RWPE1 (cell line): ENCODE data around the gene TSC22D4.

Source experiments
- CTCF ChIA-PET: fragments of 350-600 bp; sonication (Branson Sonifier 250); formaldehyde crosslinking; extraction: SDS; loops from one replicate; lab custom pipeline; 2021; lab: Yijun Ruan, JAX
- POLR2A ChIA-PET: fragments of 400-600 bp; formaldehyde crosslinking; extraction: SDS; loops from one replicate; lab custom pipeline; 2020; ENCODE audit warnings: antibody characterized with exemption; ENCODE audit not compliant: low non-redundant PET; lab: Yijun Ruan, JAX
- DNase-seq: peaks from one replicate; pipeline ENCODE4 v3.0.0; 2012; ENCODE audit warnings: low spot score
- H3K27ac ChIP-seq: fragments of 450-650 bp; 2 replicates; pipeline ENCODE4 v1.5.1; 2017
- TF ChIP-seq, protein P1 (sequence below): fragments of 450-650 bp; conservative IDR thresholded peaks from 2 replicates; pipeline ENCODE4 v1.5.1; 2017; ENCODE audit warnings: low read depth, mild to moderate bottlenecking

Gene TSC22D4

DNA sequence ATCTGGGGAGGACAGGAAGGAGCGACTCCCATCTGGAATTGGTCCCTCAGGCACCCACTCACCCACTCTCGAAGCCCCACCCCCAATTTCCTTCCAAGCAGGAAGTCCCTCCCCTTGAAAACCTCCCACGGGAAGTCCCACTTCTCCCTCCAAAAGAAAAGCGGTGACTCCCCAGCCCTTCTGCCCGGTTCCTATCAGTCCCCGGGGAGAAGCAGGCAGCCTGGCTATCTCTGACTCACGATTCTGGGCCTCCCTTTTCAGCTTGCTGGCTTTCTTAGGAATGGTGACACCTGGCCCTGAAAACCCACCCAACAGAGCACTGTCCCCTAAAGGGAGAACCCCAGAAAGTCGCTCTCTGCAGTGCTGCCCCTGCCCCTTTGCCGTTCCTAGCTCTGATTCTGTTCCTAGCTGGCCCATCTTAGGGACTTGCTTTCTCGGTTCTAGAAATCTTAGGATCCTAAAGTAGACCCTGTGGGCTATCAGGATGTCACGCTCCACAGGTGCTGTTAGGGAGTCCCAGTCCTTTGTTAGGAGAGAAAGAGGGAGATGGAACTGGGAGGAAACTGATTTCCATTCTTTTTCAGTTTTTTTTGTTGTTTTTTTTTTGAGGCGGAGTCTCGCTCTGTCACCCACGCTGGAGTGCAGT lies 6.0 kb downstream of the TSC22D4 start:
- ChIA-PET POLR2A (interaction anchor here (0.5 kb wide), 1 partner anchor 14 kb away, joined by 5 read pairs; no protein-coding TSS in a partner anchor), CTCF (interaction anchor here (1.5 to 3.2 kb wide), 2 partner anchors 10 to 87 kb away, joined by 6 to 19 read pairs; partner anchors contain the start of gene NYAP1)
- DNase-seq, result no peak
- TF ChIP-seq, protein P1, sequence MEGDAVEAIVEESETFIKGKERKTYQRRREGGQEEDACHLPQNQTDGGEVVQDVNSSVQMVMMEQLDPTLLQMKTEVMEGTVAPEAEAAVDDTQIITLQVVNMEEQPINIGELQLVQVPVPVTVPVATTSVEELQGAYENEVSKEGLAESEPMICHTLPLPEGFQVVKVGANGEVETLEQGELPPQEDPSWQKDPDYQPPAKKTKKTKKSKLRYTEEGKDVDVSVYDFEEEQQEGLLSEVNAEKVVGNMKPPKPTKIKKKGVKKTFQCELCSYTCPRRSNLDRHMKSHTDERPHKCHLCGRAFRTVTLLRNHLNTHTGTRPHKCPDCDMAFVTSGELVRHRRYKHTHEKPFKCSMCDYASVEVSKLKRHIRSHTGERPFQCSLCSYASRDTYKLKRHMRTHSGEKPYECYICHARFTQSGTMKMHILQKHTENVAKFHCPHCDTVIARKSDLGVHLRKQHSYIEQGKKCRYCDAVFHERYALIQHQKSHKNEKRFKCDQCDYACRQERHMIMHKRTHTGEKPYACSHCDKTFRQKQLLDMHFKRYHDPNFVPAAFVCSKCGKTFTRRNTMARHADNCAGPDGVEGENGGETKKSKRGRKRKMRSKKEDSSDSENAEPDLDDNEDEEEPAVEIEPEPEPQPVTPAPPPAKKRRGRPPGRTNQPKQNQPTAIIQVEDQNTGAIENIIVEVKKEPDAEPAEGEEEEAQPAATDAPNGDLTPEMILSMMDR, result no peak
- H3K27ac ChIP-seq, result peak overlapping the region; percentile 89

DNA sequence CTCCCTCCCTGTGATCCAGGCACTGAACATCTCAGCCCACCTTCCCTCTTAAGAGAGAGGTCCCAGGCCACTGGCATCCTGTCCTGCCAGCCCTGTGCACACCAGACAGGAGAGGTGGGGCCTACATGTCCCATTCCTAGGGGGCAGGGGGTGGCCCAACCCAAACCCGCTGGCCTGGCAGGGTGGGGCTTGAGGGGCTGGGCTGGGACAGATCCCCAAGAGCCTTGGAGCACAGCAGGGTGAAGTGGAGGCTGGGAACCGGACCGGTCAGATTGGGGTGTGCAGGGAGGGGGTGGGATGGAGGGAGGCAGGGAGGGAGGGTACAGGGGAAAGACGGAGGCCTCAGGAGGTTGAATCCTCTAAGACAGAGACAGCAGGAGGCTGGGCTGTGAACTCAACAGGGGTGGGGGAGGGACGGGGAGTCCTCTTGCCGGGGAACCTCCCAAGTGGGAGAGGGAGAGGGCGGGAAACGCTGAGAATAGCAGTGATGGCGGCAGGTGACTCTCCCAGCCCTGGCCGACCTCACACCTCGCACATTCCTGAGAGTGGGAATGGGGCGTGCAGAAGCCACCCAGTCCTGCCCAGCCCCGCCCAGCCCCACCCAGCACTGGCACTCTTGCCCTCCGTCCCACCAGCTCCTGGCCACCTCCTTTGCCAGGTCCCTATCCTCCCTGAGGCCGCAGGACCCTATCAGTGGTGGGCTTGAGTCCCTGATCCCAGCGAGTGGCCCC lies 6.7 kb downstream of the TSC22D4 start:
- TF ChIP-seq, protein P1, result no peak
- no peak for DNase-seq
- ChIA-PET CTCF (interaction anchor here (1.5 to 3.2 kb wide), 2 partner anchors 11 to 87 kb away, joined by 6 to 19 read pairs; partner anchors contain the start of gene NYAP1), POLR2A (interaction anchor here (0.5 kb wide), 1 partner anchor 13 kb away, joined by 5 read pairs; no protein-coding TSS in a partner anchor)
- peak overlapping the region; percentile 89 for H3K27ac ChIP-seq

DNA sequence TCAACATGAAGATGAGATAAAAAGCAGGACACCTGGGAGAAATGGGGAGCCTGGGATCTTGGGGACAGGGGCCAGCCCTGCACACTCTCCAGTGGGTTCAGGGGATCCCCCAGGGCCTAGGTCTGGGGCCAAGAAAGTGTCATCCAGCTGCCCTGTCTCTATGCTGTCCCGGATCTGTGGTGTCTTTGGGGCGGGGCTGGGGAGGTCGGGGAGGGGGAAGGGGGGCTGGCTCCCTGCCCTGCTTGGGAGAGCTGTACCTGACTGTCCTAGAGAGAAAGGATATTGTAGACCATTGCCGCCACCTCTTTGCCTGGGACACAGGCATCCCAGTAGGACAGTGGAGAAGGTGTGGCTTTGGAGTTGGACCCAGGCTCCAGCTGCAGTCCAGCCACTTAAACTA lies 8.0 kb downstream of the TSC22D4 start:
- DNase-seq, result no peak
- TF ChIP-seq, protein P1, result no peak
- peak overlapping the region; percentile 89 for H3K27ac ChIP-seq
- ChIA-PET POLR2A (no interaction called here), CTCF (interaction anchor here (0.6 to 3.0 kb wide), 3 partner anchors 61 to 94 kb away, joined by 3 to 32 read pairs (median 3); no protein-coding TSS in a partner anchor)

DNA sequence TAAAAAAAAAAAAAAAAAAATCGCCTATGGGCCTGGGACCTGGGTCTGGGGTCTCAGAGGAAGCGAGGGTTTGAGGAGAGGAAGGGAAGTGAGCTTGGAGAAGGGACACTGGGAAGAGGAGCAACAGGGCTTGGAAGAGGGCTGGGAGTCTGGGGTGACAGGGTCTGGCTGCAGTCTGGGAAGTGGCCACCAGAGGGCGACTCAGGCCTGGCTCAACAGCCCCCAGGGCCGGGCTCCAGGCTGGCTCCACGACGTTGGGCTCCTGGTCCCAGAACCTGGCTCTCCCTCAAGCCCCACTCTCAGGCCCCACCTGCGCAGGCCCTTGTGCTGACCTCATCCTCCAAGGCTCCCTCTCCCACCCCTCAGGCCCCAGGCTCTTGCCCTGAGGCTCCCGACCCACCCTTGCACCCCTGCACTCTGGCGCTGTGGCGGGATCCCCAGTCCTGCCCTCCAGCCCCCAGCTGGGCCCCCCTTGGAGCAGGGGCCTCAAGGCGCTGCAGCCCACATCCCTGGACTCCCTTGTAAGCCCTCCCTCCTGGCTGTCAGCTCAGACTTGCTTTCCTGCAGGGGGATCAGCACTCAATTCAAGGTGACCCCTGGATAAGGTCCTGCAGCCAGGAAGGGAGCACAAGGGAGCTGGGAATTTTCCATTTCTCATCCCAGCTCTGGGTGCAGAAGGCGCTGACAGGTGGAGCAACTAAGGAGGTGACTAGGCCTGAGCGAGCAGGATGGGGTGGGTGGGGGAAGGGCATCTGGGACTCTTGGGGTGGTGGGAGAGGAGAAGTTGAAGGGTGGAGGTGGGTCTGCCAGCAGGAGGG lies 9.6 kb downstream of the TSC22D4 start:
- TF ChIP-seq, protein P1, result peak; percentile 96
- H3K27ac ChIP-seq, result peak overlapping the region; percentile 89
- ChIA-PET CTCF (interaction anchor here (0.5 to 3.0 kb wide), 17 partner anchors 9 to 618 kb away, joined by 3 to 32 read pairs (median 3); no protein-coding TSS in a partner anchor), POLR2A (interaction anchor here (0.6 to 0.7 kb wide), 2 partner anchors 14 to 90 kb away, joined by 3 to 6 read pairs; no protein-coding TSS in a partner anchor)
- DNase-seq, result peak; percentile 85

DNA sequence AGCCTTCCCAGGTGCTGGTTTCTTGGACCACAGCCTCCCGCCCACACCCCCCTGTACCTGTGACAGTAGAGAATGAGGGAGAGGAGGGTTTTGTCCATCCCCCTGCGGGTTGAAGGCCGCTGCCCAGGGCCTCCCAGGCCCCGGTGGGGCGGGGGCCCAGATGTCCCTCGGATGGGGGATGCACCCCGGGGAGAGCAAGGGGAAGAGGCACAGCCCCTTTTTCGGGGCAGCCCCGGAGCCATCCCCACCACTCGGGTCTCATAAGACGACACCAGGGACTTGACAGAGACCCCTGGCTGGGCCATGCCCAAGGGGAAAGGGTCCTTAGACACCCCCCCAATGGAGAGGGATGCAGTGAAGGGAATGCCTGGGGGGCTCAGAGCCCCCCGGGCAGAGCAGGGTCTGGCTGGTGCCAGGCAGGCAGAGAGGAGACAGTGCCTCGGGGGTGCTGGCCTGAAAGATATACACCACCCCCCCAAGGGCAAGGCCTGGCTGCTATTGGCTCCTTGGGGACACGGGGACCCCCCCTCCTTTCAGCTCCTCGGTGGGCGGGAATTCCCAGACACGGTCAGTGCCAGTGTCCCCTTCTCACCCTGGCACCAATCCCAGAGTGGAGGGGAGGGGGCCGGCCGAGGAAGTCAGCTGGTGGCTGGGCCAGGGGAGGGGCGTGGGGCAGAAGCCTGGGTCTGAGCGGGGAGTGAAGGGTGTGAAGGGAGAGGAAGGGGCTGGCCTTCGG lies 11.2 kb downstream of the TSC22D4 start:
- TF ChIP-seq, protein P1, result no peak
- no peak for DNase-seq
- ChIA-PET POLR2A (no interaction called here), CTCF (interaction anchor here (0.6 to 1.3 kb wide), 3 partner anchors 12 to 92 kb away, joined by 3 to 8 read pairs (median 3); no protein-coding TSS in a partner anchor)
- peak overlapping the region; percentile 67 for H3K27ac ChIP-seq
